MM.1S (cell line): Measurements from ENCODE around the gene ITPA.

ENCODE experiments used
- DNase-seq: peaks from one replicate; pipeline ENCODE4 v3.0.0-alpha.2; 2015
- H2AFZ ChIP-seq: fragments of 300-600 bp; sonication (generic); 2 replicates; pipeline ENCODE4 v1.6.0; 2016; ENCODE audit warnings: antibody characterized with exemption, low read length
- H3F3A ChIP-seq: fragments of 300-600 bp; sonication (generic); 2 replicates; pipeline ENCODE4 v1.6.1; 2016; ENCODE audit warnings: mild to moderate bottlenecking, antibody characterized with exemption, low read length, moderate library complexity, mixed read lengths; ENCODE audit not compliant: insufficient read depth
- H3K27ac ChIP-seq: fragments of 300-600 bp; sonication (generic); 2 replicates; pipeline ENCODE4 v1.5.1; 2016; ENCODE audit warnings: mild to moderate bottlenecking, low read length
- H3K27me3 ChIP-seq: fragments of 300-600 bp; sonication (generic); replicated peaks from 2 replicates; pipeline ENCODE4 v1.6.0; 2016; ENCODE audit warnings: low read length; ENCODE audit not compliant: insufficient read depth
- H3K36me3 ChIP-seq: fragments of 300-600 bp; sonication (generic); replicated peaks from 2 replicates; pipeline ENCODE4 v1.6.1; 2016; ENCODE audit warnings: mild to moderate bottlenecking, low read length, mixed read lengths; ENCODE audit not compliant: insufficient read depth
- H3K4me1 ChIP-seq: fragments of 300-600 bp; sonication (generic); 2 replicates; pipeline ENCODE4 v1.6.1; 2016; ENCODE audit warnings: low read length, mixed read lengths
- H3K4me2 ChIP-seq: fragments of 300-600 bp; sonication (generic); 2 replicates; pipeline ENCODE4 v1.6.0; 2016; ENCODE audit warnings: low read depth, low read length
- H3K4me3 ChIP-seq: fragments of 300-600 bp; sonication (generic); 2 replicates; pipeline ENCODE4 v1.5.1; 2016; ENCODE audit warnings: low read length, mixed read lengths
- H3K79me2 ChIP-seq: fragments of 300-600 bp; sonication (generic); 2 replicates; pipeline ENCODE4 v1.6.1; 2016; ENCODE audit warnings: mixed run types, low read length, mixed read lengths
- H3K9ac ChIP-seq: fragments of 300-600 bp; sonication (generic); 2 replicates; pipeline ENCODE4 v1.6.1; 2016; ENCODE audit warnings: low read length, mixed read lengths
- H3K9me2 ChIP-seq: fragments of 300-600 bp; sonication (generic); replicated peaks from 2 replicates; pipeline ENCODE4 v1.6.1; 2016; ENCODE audit warnings: mild to moderate bottlenecking, low read length, mixed read lengths; ENCODE audit not compliant: insufficient read depth
- H3K9me3 ChIP-seq: fragments of 300-600 bp; sonication (generic); replicated peaks from 2 replicates; pipeline ENCODE4 v1.6.1; 2016; ENCODE audit warnings: mild to moderate bottlenecking, low read length, mixed read lengths; ENCODE audit not compliant: insufficient read depth
- H4K20me1 ChIP-seq: fragments of 300-600 bp; sonication (generic); 2 replicates; pipeline ENCODE4 v1.6.1; 2016; ENCODE audit warnings: mild to moderate bottlenecking, low read length, moderate library complexity, mixed read lengths; ENCODE audit not compliant: insufficient read depth
- CTCF ChIP-seq: fragments of 300-600 bp; sonication (generic); IDR thresholded peaks from 2 replicates; pipeline ENCODE4 v1.5.1; 2016; ENCODE audit warnings: antibody characterized with exemption, low read length, mixed read lengths
- EZH2 ChIP-seq: fragments of 300-600 bp; sonication (generic); optimal IDR thresholded peaks from 2 replicates; pipeline ENCODE3; 2017; ENCODE audit warnings: low read depth, mild to moderate bottlenecking, antibody characterized with exemption, low read length, mixed read lengths
- EZH2phosphoT487 ChIP-seq: fragments of 300-600 bp; sonication (generic); IDR thresholded peaks from 2 replicates; pipeline ENCODE4 v1.6.1; 2018; ENCODE audit warnings: antibody characterized with exemption, low read length

The ITPA gene

DNA sequence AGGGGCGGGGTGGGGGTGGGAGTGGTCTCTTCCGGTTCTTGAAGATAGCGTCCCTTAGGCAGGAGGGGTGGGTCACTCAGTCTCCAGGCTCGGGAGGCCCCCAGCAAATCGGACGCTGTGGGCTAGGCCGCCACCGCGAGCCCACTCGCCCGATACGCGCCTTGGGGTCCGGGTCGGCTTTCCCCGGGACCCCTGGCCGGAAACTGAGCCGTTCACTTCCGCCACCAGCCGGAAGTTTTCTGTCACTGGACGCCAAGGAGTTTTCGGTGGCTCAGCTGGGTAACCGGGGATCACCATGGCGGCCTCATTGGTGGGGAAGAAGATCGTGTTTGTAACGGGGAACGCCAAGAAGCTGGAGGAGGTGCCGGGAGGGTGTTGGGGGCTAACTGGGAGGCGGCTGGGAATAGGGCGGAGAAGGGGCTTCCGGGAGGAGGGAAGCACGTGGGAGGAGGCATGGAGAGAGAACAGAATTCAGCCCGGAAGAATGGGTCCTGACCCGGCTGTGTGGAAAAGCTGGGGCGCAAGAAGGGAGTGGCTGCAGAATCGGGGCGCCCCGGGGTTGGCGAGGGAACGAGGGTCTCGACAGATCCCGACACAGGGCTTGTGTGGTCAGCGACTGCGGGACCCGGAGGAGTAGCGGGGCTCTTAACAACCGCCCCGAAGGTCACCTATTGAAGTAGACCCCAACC is at the start of gene ITPA:
Gene ITPA (plus strand): TSS at position 242 of the 689 bp plus-strand sequence. CDS start 54 bp downstream, at position 296.
- Histone ChIP-seq H3K4me3 (peak within 1 kb of the TSS; percentile 76), H3K27me3 (no peaks in the 10 kb centered on the region), H3K27ac (no peak within 1 kb of the TSS), H3K9ac (peak within 1 kb of the TSS; percentile 64), H2AFZ (peak within 1 kb of the TSS; percentile 74), H3K79me2 (peaks cover 29% of the 10 kb centered on the region), H3K4me2 (peak within 1 kb of the TSS; percentile 76), H4K20me1 (no peaks in the 10 kb centered on the region), H3K4me1 (peaks cover 5% of the 10 kb centered on the region; the same call in 1 of the 2 replicates), H3F3A (no peaks in the 10 kb centered on the region), H3K9me3 (no peaks in the 10 kb centered on the region), H3K9me2 (no peaks in the 10 kb centered on the region), H3K36me3 (no peaks in the 10 kb centered on the region)
- no peak for TF ChIP-seq CTCF
- no peak for TF ChIP-seq EZH2phosphoT487
- TF ChIP-seq EZH2: no peak
- peak; percentile 52 for DNase-seq

- H3K4me2 ChIP-seq: peak overlapping the region; percentile 60; the same call in 1 of the 2 replicates
- TF ChIP-seq EZH2phosphoT487: no peak
- no peak for TF ChIP-seq CTCF
- TF ChIP-seq EZH2: no peak
- H3K9ac ChIP-seq: peak overlapping the region; percentile 82; the same call in 1 of the 2 replicates
- peaks cover 46% of the 10 kb centered on the region for H3K79me2 ChIP-seq
- peaks cover 9% of the 10 kb centered on the region; the same call in 1 of the 2 replicates for H3K4me1 ChIP-seq
- H4K20me1 ChIP-seq: peaks cover 10% of the 10 kb centered on the region
- H3K27me3 ChIP-seq: no peaks in the 10 kb centered on the region; the same call in 1 of the 2 replicates
- peak overlapping the region; percentile 89; the same call in 1 of the 2 replicates for H2AFZ ChIP-seq
- no peak overlapping the region for H3K4me3 ChIP-seq
- no peaks in the 10 kb centered on the region for H3K9me2 ChIP-seq
- H3K9me3 ChIP-seq: no peaks in the 10 kb centered on the region
- no peak overlapping the region for H3K27ac ChIP-seq
- no peak for DNase-seq
- peaks cover 5% of the 10 kb centered on the region; the same call in 1 of the 2 replicates for H3F3A ChIP-seq
- H3K36me3 ChIP-seq: no peaks in the 10 kb centered on the region
Observed at GRCh38 chr20:3160418-3160817, 48.9 kb upstream of the ITPA start.

GRCh38 chr20:3161316-3162079 is 47.8 kb upstream of the ITPA start:
- Histone ChIP-seq H3K9me3 (no peaks in the 10 kb centered on the region), H3K4me1 (peaks cover 9% of the 10 kb centered on the region; the same call in 1 of the 2 replicates), H2AFZ (no peak overlapping the region), H3K27ac (no peak overlapping the region), H4K20me1 (peaks cover 10% of the 10 kb centered on the region), H3K4me2 (no peak overlapping the region), H3K9ac (no peak overlapping the region), H3K79me2 (peaks cover 35% of the 10 kb centered on the region), H3K9me2 (no peaks in the 10 kb centered on the region), H3K36me3 (no peaks in the 10 kb centered on the region), H3F3A (0 out of 2 replicates have a peak, but pooled peaks cover 5% of the 10 kb centered on the region), H3K4me3 (no peak overlapping the region), H3K27me3 (peaks cover 3% of the 10 kb centered on the region; the same call in 1 of the 2 replicates)
- DNase-seq: no peak
- TF ChIP-seq CTCF (no peak), EZH2 (no peak), EZH2phosphoT487 (no peak)
